ENCODE measurements around the gene CLSTN2.

CLSTN2 gene

GRCh38 chr3:140206196-140207040, 271.4 kb downstream of the CLSTN2 start:
- CTCF ChIA-PET = interaction anchor here (0.6 to 1.6 kb wide), 6 partner anchors 12 to 577 kb away, joined by 3 to 8 read pairs (median 3); no protein-coding TSS in a partner anchor
- Histone ChIP-seq H3K27ac (ENCODE audit: extremely low read depth, low read depth, low read length) (no peak overlapping the region), H3K9me3 (ENCODE audit: control insufficient read depth, insufficient read depth, low read depth, low read length) (no peaks in the 10 kb centered on the region), H3K36me3 (ENCODE audit: control insufficient read depth in 2 of 2, insufficient read depth in 1 of 2, low read length in 2 of 2) (no peaks in the 10 kb centered on the region), H3K4me3 (ENCODE audit: low read depth, low read length) (no peak overlapping the region), H3K4me1 (ENCODE audit: control insufficient read depth, insufficient read depth, low read length) (peaks cover 9% of the 10 kb centered on the region)
- TF ChIP-seq KLF10 (tag by site-specific recombination; IDR thresholded peaks at IDR 0.05) = no peak
- no peak for TF ChIP-seq ZNF169 (tag by site-specific recombination; IDR thresholded peaks at IDR 0.05)
- TF ChIP-seq ZNF530 (tag by site-specific recombination; IDR thresholded peaks at IDR 0.05; ENCODE audit: low read depth) = no peak
- TF ChIP-seq REST (tag by site-specific recombination; IDR thresholded peaks at IDR 0.05) = peak; percentile 93
- peak; percentile 54; the same call in 1 of the 2 replicates for TF ChIP-seq GLIS1 (tag by site-specific recombination; IDR thresholded peaks at IDR 0.05)
- TF ChIP-seq ZNF398 (tag by site-specific recombination; IDR thresholded peaks at IDR 0.05) = no peak
- no peak for TF ChIP-seq ZNF221 (tag by site-specific recombination; IDR thresholded peaks at IDR 0.05; ENCODE audit: borderline replicate concordance)
- TF ChIP-seq ZNF138 (tag by site-specific recombination; IDR thresholded peaks at IDR 0.05; ENCODE audit: borderline replicate concordance) = no peak
- no peak for TF ChIP-seq ZBTB20 (tag by site-specific recombination; IDR thresholded peaks at IDR 0.05)
- TF ChIP-seq ZNF600 (tag by site-specific recombination; IDR thresholded peaks at IDR 0.05) = no peak
- no peak for TF ChIP-seq KLF17 (tag by site-specific recombination; IDR thresholded peaks at IDR 0.05)
- no peak for TF ChIP-seq ZNF623 (tag by site-specific recombination; IDR thresholded peaks at IDR 0.05)
- no peak for TF ChIP-seq ZNF701 (tag by site-specific recombination; IDR thresholded peaks at IDR 0.05)
- TF ChIP-seq IKZF3 (tag by site-specific recombination; IDR thresholded peaks at IDR 0.05) = no peak
- POLR2A ChIA-PET = no interaction called here

- peaks cover 9% of the 10 kb centered on the region for H3K4me1 ChIP-seq (ENCODE audit: control insufficient read depth, insufficient read depth, low read length)
- no peaks in the 10 kb centered on the region for H3K9me3 ChIP-seq (ENCODE audit: control insufficient read depth, insufficient read depth, low read depth, low read length)
- POLR2A ChIA-PET = no interaction called here
- CTCF ChIA-PET = interaction anchor here (1.3 kb wide), 1 partner anchor 9 kb away, joined by 3 read pairs; no protein-coding TSS in a partner anchor
- H3K4me3 ChIP-seq (ENCODE audit: low read depth, low read length) = no peak overlapping the region
- H3K36me3 ChIP-seq (ENCODE audit: control insufficient read depth in 2 of 2, insufficient read depth in 1 of 2, low read length in 2 of 2) = no peaks in the 10 kb centered on the region
- no peak overlapping the region for H3K27ac ChIP-seq (ENCODE audit: extremely low read depth, low read depth, low read length)
- TF ChIP-seq ZNF416 (tag by site-specific recombination; IDR thresholded peaks at IDR 0.05) = no peak
- TF ChIP-seq, protein P1, sequence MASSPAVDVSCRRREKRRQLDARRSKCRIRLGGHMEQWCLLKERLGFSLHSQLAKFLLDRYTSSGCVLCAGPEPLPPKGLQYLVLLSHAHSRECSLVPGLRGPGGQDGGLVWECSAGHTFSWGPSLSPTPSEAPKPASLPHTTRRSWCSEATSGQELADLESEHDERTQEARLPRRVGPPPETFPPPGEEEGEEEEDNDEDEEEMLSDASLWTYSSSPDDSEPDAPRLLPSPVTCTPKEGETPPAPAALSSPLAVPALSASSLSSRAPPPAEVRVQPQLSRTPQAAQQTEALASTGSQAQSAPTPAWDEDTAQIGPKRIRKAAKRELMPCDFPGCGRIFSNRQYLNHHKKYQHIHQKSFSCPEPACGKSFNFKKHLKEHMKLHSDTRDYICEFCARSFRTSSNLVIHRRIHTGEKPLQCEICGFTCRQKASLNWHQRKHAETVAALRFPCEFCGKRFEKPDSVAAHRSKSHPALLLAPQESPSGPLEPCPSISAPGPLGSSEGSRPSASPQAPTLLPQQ (tag by site-specific recombination; IDR thresholded peaks at IDR 0.05) = no peak
- TF ChIP-seq ZNF248 (tag by site-specific recombination; IDR thresholded peaks at IDR 0.05) = no peak
- TF ChIP-seq PBX3 (CRISPR knock-in tag; IDR thresholded peaks at IDR 0.05) = no peak
- no peak for TF ChIP-seq ZNF623 (tag by site-specific recombination; IDR thresholded peaks at IDR 0.05)
- TF ChIP-seq ZNF174 (tag by site-specific recombination; IDR thresholded peaks at IDR 0.05) = no peak
- no peak for TF ChIP-seq ZNF843 (tag by site-specific recombination; IDR thresholded peaks at IDR 0.05)
- TF ChIP-seq ZNF366 (tag by site-specific recombination; conservative IDR thresholded peaks at IDR 0.05) = no peak
- no peak for TF ChIP-seq SP3 (tag by site-specific recombination; IDR thresholded peaks at IDR 0.05)
- TF ChIP-seq ZNF404 (tag by site-specific recombination; IDR thresholded peaks at IDR 0.05) = no peak
- TF ChIP-seq, protein P2, sequence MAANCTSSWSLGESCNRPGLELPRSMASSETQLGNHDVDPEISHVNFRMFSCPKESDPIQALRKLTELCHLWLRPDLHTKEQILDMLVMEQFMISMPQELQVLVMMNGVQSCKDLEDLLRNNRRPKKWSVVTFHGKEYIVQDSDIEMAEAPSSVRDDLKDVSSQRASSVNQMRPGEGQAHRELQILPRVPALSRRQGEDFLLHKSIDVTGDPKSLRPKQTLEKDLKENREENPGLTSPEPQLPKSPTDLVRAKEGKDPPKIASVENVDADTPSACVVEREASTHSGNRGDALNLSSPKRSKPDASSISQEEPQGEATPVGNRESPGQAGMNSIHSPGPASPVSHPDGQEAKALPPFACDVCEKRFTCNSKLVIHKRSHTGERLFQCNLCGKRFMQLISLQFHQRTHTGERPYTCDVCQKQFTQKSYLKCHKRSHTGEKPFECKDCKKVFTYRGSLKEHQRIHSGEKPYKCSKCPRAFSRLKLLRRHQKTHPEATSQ (tag by site-specific recombination; IDR thresholded peaks at IDR 0.05) = no peak
Measured at GRCh38 chr3:140207541-140207940, 272.6 kb downstream of the CLSTN2 start.

Measured in HEK293 (cell line).